Measurements from ENCODE around the gene TEP1. TPM values are rescaled to one million over a fixed set of nuclear protein-coding genes. Genes with fewer than 3 reads are reported as not detected.

TEP1 gene
- total and polyA plus RNA-seq, 2 of the 8 experiments (the other 6 are each of a cell fraction or from before 2014, with no cell fraction given): 6.9 to 10.7 TPM

DNA sequence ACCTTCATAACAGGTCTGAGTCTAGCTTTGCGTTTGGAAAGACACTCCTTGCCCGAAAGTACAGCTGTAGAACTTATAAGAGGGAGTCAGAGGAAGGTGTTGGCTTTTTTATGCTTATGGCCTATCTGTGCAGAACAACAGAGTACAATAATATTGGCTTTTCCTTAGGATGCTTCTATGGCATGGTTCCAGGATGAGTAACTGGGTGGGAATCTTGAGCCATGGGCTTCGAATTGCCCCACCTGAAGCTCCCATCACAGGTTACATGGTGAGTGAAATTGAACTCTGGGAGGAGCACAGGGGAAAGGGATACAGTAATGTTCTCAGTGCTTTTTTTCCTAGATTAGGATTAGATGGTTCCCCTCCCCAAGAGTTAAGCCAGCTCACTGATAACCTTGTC is 56.9 kb downstream of the TEP1 start:
- no peak overlapping the region for H2AFZ ChIP-seq (ENCODE audit: low read length)
- H3K14ac ChIP-seq (ENCODE audit: insufficient read length): no peak overlapping the region
- H3K4me3 ChIP-seq (ENCODE audit: extremely low read depth in 1 of 4, insufficient read depth in 2 of 4, low read depth in 3 of 4, low read length in 4 of 4): no peak overlapping the region
- H3K79me2 ChIP-seq (ENCODE audit: control insufficient read depth in 1 of 2, insufficient read depth in 2 of 2, low read length in 2 of 2): no peaks in the 10 kb centered on the region
- H4K8ac ChIP-seq (ENCODE audit: extremely low read depth, insufficient read depth, low read length): no peak overlapping the region
- no peak overlapping the region for H3K4me2 ChIP-seq (ENCODE audit: insufficient read depth in 1 of 2, low read depth in 2 of 2, low read length in 2 of 2)
- H3K18ac ChIP-seq (ENCODE audit: extremely low read depth, low read length): no peak overlapping the region
- ChIA-PET CTCF (ENCODE audit: partially characterized antibody) (interaction anchor here (0.9 to 3.2 kb wide), 3 partner anchors 27 to 74 kb away, joined by 3 to 12 read pairs (median 6); no protein-coding TSS in a partner anchor), POLR2A (ENCODE audit: partially characterized antibody) (interaction anchor here (0.6 to 6.3 kb wide), 5 partner anchors 13 to 297 kb away, joined by 3 to 51 read pairs (median 3); partner anchors contain the start of genes OSGEP and PARP2)
- no peak overlapping the region for H4K5ac ChIP-seq (ENCODE audit: insufficient read length, low read depth, low read length)
- WGBS, 2 experiments (ENCODE audit: extremely low coverage in 1 of 2, insufficient coverage in 1 of 2, insufficient read length in 1 of 2, insufficient replicate concordance in 2 of 2, low coverage in 1 of 2, low lambda C conversion rate in 2 of 2, missing lambda C conversion rate in 1 of 2): 94% methylated on average over 3 of the region's 3 CpGs; no CpG with 5 or more reads in 1 of the 2 experiments
- H3K79me1 ChIP-seq (ENCODE audit: low read depth, low read length): no peaks in the 10 kb centered on the region
- H2BK20ac ChIP-seq (ENCODE audit: low read length): no peak overlapping the region
- H2BK5ac ChIP-seq (ENCODE audit: low read depth, low read length): no peak overlapping the region
- no peaks in the 10 kb centered on the region for H3K27me3 ChIP-seq (replicated peaks in 1 of 4; ENCODE audit: control insufficient read depth in 3 of 4, extremely low read depth in 1 of 4, insufficient read depth in 3 of 4, low read length in 3 of 4)
- no peak overlapping the region for H2AK5ac ChIP-seq (ENCODE audit: low read depth, low read length)
- no peak overlapping the region for H3K56ac ChIP-seq (replicated peaks; ENCODE audit: insufficient read length, low read depth, low read length)
- H3K9ac ChIP-seq (replicated peaks in 1 of 4; ENCODE audit: extremely low read depth in 1 of 4, low read depth in 3 of 4, low read length in 3 of 4): no peak overlapping the region
- no peak overlapping the region for H3K27ac ChIP-seq (ENCODE audit: low read depth, low read length)
- H4K20me1 ChIP-seq (replicated peaks in 1 of 2; ENCODE audit: control insufficient read depth in 1 of 2, insufficient read depth in 2 of 2, low read length in 2 of 2): no peaks in the 10 kb centered on the region
- no peak overlapping the region for H3K23ac ChIP-seq (ENCODE audit: insufficient read length)
- H4K91ac ChIP-seq (replicated peaks; ENCODE audit: insufficient read length, low read length): no peak overlapping the region
- peaks cover 18 to 64% (median 54%) of the 10 kb centered on the region in 4 experiments for H3K36me3 ChIP-seq (ENCODE audit: control insufficient read depth in 2 of 4, insufficient read depth in 4 of 4, low read length in 3 of 4)
- no peak overlapping the region for H3K4ac ChIP-seq (replicated peaks; ENCODE audit: insufficient read length, low read depth, low read length)
- H3K23me2 ChIP-seq (ENCODE audit: low read depth, low read length): no peaks in the 10 kb centered on the region
- H2BK15ac ChIP-seq (ENCODE audit: low read length): no peak overlapping the region
- no peaks in the 10 kb centered on the region; a peak in 1 of 4 replicates for H3K9me3 ChIP-seq (ENCODE audit: insufficient read depth in 2 of 2, low read depth in 1 of 2, low read length in 1 of 2)
- DNase-seq (ENCODE audit: low read depth in 1 of 2, low spot score in 2 of 2) (peak in 1 of 2 experiments; percentile 8), FAIRE-seq (no peak)
- no peak overlapping the region for H2BK12ac ChIP-seq (ENCODE audit: low read depth, low read length)
- H3K4me1 ChIP-seq (replicated peaks in 1 of 4; ENCODE audit: control insufficient read depth in 3 of 4, insufficient read depth in 4 of 4, low read length in 3 of 4): no peaks in the 10 kb centered on the region
- no peak overlapping the region for H2BK120ac ChIP-seq (replicated peaks; ENCODE audit: low read depth, low read length)
- no peak for TF ChIP-seq EZH2 (IDR thresholded peaks at IDR 0.05; ENCODE audit: low read depth, low read length, severe bottlenecking)
- TF ChIP-seq BACH1 (IDR thresholded peaks at IDR 0.05; ENCODE audit: low read length): no peak
- no peak for TF ChIP-seq FOSL1 (IDR thresholded peaks at IDR 0.05; ENCODE audit: insufficient read depth, low read depth, low read length)
- TF ChIP-seq KDM4A (IDR thresholded peaks at IDR 0.05; ENCODE audit: low read depth, low read length, severe bottlenecking): no peak
- TF ChIP-seq ASH2L (IDR thresholded peaks at IDR 0.05; ENCODE audit: low read length): no peak
- TF ChIP-seq POU5F1 (IDR thresholded peaks at IDR 0.05; ENCODE audit: low read depth, low read length): no peak
- TF ChIP-seq SP1 (IDR thresholded peaks at IDR 0.05; ENCODE audit: low read depth, low read length): no peak
- TF ChIP-seq TAF1 (IDR thresholded peaks at IDR 0.05; ENCODE audit: low read depth, low read length): no peak
- no peak for TF ChIP-seq SIRT6 (IDR thresholded peaks at IDR 0.05; ENCODE audit: low read length)
- no peak for TF ChIP-seq POLR2A (IDR thresholded peaks at IDR 0.05; ENCODE audit: control extremely low read depth in 1 of 2, low read depth in 2 of 2, low read length in 2 of 2)
- TF ChIP-seq POLR2AphosphoS5 (IDR thresholded peaks at IDR 0.05; ENCODE audit: low read depth, low read length): no peak
- TF ChIP-seq SP2 (IDR thresholded peaks at IDR 0.05; ENCODE audit: low read length): no peak
- no peak for TF ChIP-seq JUN (IDR thresholded peaks at IDR 0.05; ENCODE audit: low read depth, low read length)
- TF ChIP-seq TEAD4 (IDR thresholded peaks at IDR 0.05; ENCODE audit: low read depth, low read length): no peak
- TF ChIP-seq, protein P1, sequence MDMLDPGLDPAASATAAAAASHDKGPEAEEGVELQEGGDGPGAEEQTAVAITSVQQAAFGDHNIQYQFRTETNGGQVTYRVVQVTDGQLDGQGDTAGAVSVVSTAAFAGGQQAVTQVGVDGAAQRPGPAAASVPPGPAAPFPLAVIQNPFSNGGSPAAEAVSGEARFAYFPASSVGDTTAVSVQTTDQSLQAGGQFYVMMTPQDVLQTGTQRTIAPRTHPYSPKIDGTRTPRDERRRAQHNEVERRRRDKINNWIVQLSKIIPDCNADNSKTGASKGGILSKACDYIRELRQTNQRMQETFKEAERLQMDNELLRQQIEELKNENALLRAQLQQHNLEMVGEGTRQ (IDR thresholded peaks at IDR 0.05; ENCODE audit: low read length): no peak
